ENCODE results near the gene FLT1.

The FLT1 gene

GRCh38 chr13:28494504-28494777 is 487 bp downstream of the FLT1 start:
- no peaks in the 10 kb centered on the region for H4K20me1 ChIP-seq (ENCODE audit: control insufficient read depth, insufficient read depth, low read depth, low read length)
- H3K79me2 ChIP-seq (ENCODE audit: control insufficient read depth, low read length) = no peaks in the 10 kb centered on the region
- H3K27me3 ChIP-seq (ENCODE audit: control insufficient read depth, low read length) = peaks cover 60% of the 10 kb centered on the region
- H3F3A ChIP-seq (ENCODE audit: control insufficient read depth, insufficient read depth) = no peaks in the 10 kb centered on the region
- H3K4me1 ChIP-seq (ENCODE audit: control insufficient read depth, low read length) = no peaks in the 10 kb centered on the region
- no peak overlapping the region for H3K4me3 ChIP-seq (ENCODE audit: low read length)
- H3K36me3 ChIP-seq (ENCODE audit: control insufficient read depth, low read length) = no peaks in the 10 kb centered on the region
- no peak overlapping the region for H3K4me2 ChIP-seq (ENCODE audit: low read length)
- no peak overlapping the region for H3K27ac ChIP-seq (ENCODE audit: low read depth, low read length)
- H3K9me2 ChIP-seq (replicated peaks; ENCODE audit: control insufficient read depth, low read length) = no peaks in the 10 kb centered on the region
- H3K9me3 ChIP-seq (ENCODE audit: control insufficient read depth, insufficient read depth, low read length) = no peaks in the 10 kb centered on the region
- no peak for TF ChIP-seq CTCF (IDR thresholded peaks at IDR 0.05; ENCODE audit: low read depth, low read length, poor library complexity, severe bottlenecking)
- TF ChIP-seq EZH2phosphoT487 (IDR thresholded peaks at IDR 0.05; ENCODE audit: borderline replicate concordance, low read length) = no peak

- H3K27ac ChIP-seq (ENCODE audit: low read depth, low read length) = no peak overlapping the region
- no peak for TF ChIP-seq CTCF (IDR thresholded peaks at IDR 0.05; ENCODE audit: low read depth, low read length, poor library complexity, severe bottlenecking)
- H4K20me1 ChIP-seq (ENCODE audit: control insufficient read depth, insufficient read depth, low read depth, low read length) = no peaks in the 10 kb centered on the region
- H3K4me2 ChIP-seq (ENCODE audit: low read length) = no peak overlapping the region
- H3K4me3 ChIP-seq (ENCODE audit: low read length) = no peak overlapping the region
- no peaks in the 10 kb centered on the region for H3K9me2 ChIP-seq (replicated peaks; ENCODE audit: control insufficient read depth, low read length)
- H3K79me2 ChIP-seq (ENCODE audit: control insufficient read depth, low read length) = no peaks in the 10 kb centered on the region
- no peaks in the 10 kb centered on the region for H3F3A ChIP-seq (ENCODE audit: control insufficient read depth, insufficient read depth)
- H3K27me3 ChIP-seq (ENCODE audit: control insufficient read depth, low read length) = peaks cover 60% of the 10 kb centered on the region
- no peaks in the 10 kb centered on the region for H3K36me3 ChIP-seq (ENCODE audit: control insufficient read depth, low read length)
- no peaks in the 10 kb centered on the region for H3K4me1 ChIP-seq (ENCODE audit: control insufficient read depth, low read length)
- no peaks in the 10 kb centered on the region for H3K9me3 ChIP-seq (ENCODE audit: control insufficient read depth, insufficient read depth, low read length)
These were observed 1.0 kb downstream of the FLT1 start for GRCh38 chr13:28493740-28494503.

- H3K27me3 ChIP-seq (ENCODE audit: control insufficient read depth, low read length) = peaks cover 60% of the 10 kb centered on the region
- H3K4me1 ChIP-seq (ENCODE audit: control insufficient read depth, low read length) = no peaks in the 10 kb centered on the region
These were observed 2.2 kb downstream of the FLT1 start for GRCh38 chr13:28492569-28493367.

More at GRCh38 chr13:28492569-28493367, 2.2 kb downstream of the FLT1 start:
- H3K27ac ChIP-seq (ENCODE audit: low read depth, low read length) = no peak overlapping the region
- no peaks in the 10 kb centered on the region for H3K9me2 ChIP-seq (replicated peaks; ENCODE audit: control insufficient read depth, low read length)
- no peaks in the 10 kb centered on the region for H3K79me2 ChIP-seq (ENCODE audit: control insufficient read depth, low read length)
- no peaks in the 10 kb centered on the region for H4K20me1 ChIP-seq (ENCODE audit: control insufficient read depth, insufficient read depth, low read depth, low read length)
- H3K9me3 ChIP-seq (ENCODE audit: control insufficient read depth, insufficient read depth, low read length) = no peaks in the 10 kb centered on the region
- no peak overlapping the region for H3K4me2 ChIP-seq (ENCODE audit: low read length)
- TF ChIP-seq EZH2phosphoT487 (IDR thresholded peaks at IDR 0.05; ENCODE audit: borderline replicate concordance, low read length) = no peak
- TF ChIP-seq CTCF (IDR thresholded peaks at IDR 0.05; ENCODE audit: low read depth, low read length, poor library complexity, severe bottlenecking) = no peak
- H3K36me3 ChIP-seq (ENCODE audit: control insufficient read depth, low read length) = no peaks in the 10 kb centered on the region
- no peaks in the 10 kb centered on the region for H3F3A ChIP-seq (ENCODE audit: control insufficient read depth, insufficient read depth)
- no peak overlapping the region for H3K4me3 ChIP-seq (ENCODE audit: low read length)

Measured in DOHH2 (cell line).